Measurements from ENCODE around the gene COX7B.
"Not testable (repeated sequence)": the region's sequence is repeated elsewhere in the genome, so short reads cannot be mapped to it uniquely, and the experiment has no call there.

The COX7B gene

GRCh38 chrX:77899081-77899828 is at the start of gene COX7B:
Gene COX7B, plus strand, starts transcription at chrX:77899468. Its CDS starts 86 bp downstream, at chrX:77899554.
- DNase-seq = peak; percentile 95

GRCh38 chrX:77875372-77875771 is 23.9 kb upstream of the COX7B start:
- DNase-seq = no peak

- not testable (repeated sequence) for DNase-seq
These were observed 17.9 kb upstream of the COX7B start for GRCh38 chrX:77881418-77881817.

- DNase-seq = no peak
These were observed 6.4 kb upstream of the COX7B start for GRCh38 chrX:77892887-77893286.

GRCh38 chrX:77893713-77894112 is 5.6 kb upstream of the COX7B start:
- DNase-seq = no peak

GRCh38 chrX:77894921-77895886 is 4.1 kb upstream of the COX7B start, which contains the start of gene MAGT1:
Gene MAGT1, minus strand, starts transcription at chrX:77895435. Its CDS starts 25 bp downstream, at chrX:77895410.
- DNase-seq = peak; percentile 94

- no peak for DNase-seq
These were observed 1.4 kb downstream of the COX7B start for GRCh38 chrX:77900688-77901087.

- no peak for DNase-seq
These were observed 2.2 kb downstream of the COX7B start for GRCh38 chrX:77901506-77901905.

GRCh38 chrX:77910108-77910840 is 11.0 kb downstream of the COX7B start, which contains the start of gene ATP7A:
Gene ATP7A, plus strand, starts transcription at chrX:77910693. Its CDS starts 60,949 bp downstream, at chrX:77971642.
- peak; percentile 83 for DNase-seq

GRCh38 chrX:77917294-77917933 is 18.1 kb downstream of the COX7B start:
- DNase-seq = no peak

GRCh38 chrX:77918568-77918967 is 19.3 kb downstream of the COX7B start:
- DNase-seq = no peak

GRCh38 chrX:77919370-77919769 is 20.1 kb downstream of the COX7B start:
- DNase-seq = not testable (repeated sequence)

- DNase-seq = no peak
These were observed 23.5 kb downstream of the COX7B start for GRCh38 chrX:77922787-77923186.

GRCh38 chrX:77924320-77924859 is 25.1 kb downstream of the COX7B start:
- no peak for DNase-seq

- no peak for DNase-seq
These were observed 26.5 kb downstream of the COX7B start for GRCh38 chrX:77925764-77926163.

- no peak for DNase-seq
These were observed 31.3 kb downstream of the COX7B start for GRCh38 chrX:77930581-77930980.

- DNase-seq = no peak
These were observed 36.6 kb downstream of the COX7B start for GRCh38 chrX:77935886-77936285.

GRCh38 chrX:77936299-77936698 is 37.0 kb downstream of the COX7B start:
- DNase-seq = no peak

- peak; percentile 68 for DNase-seq
These were observed 38.0 kb downstream of the COX7B start for GRCh38 chrX:77937291-77937690.

- no peak for DNase-seq
These were observed 38.9 kb downstream of the COX7B start for GRCh38 chrX:77938083-77938680.

- DNase-seq = not testable (repeated sequence)
These were observed 45.8 kb downstream of the COX7B start for GRCh38 chrX:77945031-77945430.

All from HCEC 1CT (cell line).